Activated gamma-delta T cell treated with Interleukin-2 at 50 U/mL for 16 hours (primary cell): ENCODE results near the gene MYEOV.

ENCODE experiments used
- DNase-seq: peaks from one replicate; pipeline ENCODE4 v3.0.0-alpha.2; 2020

MYEOV gene

DNA sequence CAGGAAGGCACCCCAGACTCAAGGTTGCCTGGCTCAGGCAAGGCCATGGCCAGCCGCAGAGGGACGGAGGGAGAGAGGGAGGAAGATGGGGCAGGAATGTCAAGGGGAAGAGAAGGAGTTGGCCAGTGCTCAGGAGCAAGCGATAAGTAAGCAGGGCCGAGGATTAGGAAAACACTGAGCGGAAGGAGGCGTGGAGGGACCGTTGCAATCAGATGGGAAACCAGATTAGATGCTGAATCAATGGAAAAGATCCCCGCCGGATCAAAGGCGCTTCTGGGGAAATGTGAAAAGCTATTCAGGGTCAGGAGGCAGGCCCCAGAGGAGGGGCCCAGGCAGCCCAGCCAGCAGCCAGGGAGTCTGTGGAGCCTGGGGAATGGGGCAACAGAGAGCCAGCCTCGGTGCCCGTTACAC, 26.6 kb upstream of the MYEOV start:
- DNase-seq, result no peak

DNA sequence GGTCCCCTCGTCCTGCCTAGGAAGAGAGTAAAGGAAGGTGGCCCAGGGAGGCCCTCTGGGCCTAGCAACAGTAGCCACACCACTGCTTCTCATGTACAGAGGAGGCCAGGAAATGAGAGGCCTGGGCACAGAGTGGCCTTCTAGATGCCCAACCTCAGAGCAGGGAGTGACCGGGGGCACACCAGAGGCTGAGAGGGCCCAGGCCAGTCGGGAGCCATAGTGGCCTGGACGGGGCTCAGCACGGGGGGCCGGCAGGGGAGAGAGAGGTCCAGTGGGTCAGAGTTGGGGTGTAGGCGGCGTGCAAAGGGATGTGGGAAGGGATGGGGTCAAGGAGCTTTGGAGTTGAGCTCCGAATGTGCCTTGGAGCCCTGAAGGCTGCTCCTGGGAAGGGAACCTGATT, 25.0 kb upstream of the MYEOV start:
- DNase-seq, result no peak

DNA sequence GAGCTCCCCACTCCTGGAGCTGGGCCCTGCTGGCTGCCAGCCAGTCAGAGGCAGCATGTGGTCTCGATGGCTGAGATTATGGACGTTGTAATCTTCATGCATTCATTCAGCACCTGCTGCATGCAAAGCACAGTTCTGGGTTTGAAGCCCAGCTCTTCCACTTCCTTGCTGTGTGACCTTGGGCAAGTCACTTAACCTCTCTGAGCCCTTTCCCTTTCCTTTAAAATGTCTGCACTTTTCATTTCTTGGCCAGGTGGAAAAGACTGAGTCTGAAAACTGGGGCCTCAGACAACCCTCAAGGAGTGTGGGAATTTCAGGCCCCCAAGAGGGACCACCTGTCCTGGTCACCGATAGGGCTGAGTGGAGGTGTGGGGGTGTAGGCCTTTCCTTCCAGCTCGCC, 24.6 kb upstream of the MYEOV start:
- no peak for DNase-seq

DNA sequence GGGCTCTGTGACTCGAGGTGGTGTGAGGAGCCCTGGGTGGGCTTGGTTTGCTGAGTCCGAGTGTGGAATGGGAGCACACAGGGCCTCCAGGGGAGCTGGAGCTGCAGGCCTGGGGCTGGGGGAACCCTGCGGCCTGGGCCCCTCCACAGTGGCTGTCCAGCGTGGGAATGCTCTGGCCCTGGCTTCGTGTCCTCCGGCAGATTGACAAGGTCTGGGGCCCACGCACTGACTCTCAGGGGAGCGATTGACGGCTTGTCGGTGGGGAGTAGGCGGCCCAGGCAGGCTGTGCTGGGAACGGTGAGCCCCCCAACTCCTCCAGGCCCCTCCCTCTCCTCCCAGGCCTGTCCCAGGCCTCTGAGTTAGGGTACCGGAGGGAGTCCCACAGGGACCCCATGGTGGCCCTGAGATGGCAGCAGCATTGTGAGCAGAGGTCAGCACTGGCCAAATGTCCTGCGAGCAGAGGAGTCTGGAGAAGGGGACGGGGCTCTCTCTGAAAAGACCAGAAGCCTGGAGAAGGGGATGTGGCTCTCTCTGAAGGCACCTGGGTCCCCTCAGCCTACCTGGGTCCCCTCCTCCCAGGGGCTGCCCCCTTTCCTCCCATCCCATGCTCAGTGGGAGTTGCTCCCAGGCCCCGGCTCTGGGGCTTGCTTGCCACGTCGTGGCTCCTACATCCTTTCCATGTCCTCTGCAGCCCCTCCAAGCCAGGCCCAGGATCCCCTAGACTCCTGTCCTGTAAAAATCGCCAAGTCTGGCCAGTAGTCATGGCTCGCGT, 23.8 kb upstream of the MYEOV start:
- no peak for DNase-seq

DNA sequence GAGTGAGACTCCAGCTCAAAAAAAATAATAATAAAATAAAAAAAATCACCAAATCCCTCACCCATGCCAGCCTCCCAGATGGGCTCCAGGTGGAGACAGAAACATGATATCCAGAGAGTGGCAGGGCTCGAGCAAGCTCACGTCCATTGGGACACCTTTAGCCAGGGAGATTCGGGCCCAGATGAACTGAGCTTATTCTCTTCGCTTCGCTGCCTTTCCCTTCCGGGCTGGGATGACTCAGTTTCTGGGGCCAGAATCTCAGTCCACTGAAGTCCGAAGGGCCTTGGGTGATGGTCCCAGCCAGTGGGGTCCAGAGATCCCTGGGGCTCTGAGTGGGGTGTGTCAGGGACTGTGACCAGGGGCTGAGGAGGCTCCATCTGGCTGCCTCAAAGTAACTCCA, 23.0 kb upstream of the MYEOV start:
- DNase-seq, result no peak

DNA sequence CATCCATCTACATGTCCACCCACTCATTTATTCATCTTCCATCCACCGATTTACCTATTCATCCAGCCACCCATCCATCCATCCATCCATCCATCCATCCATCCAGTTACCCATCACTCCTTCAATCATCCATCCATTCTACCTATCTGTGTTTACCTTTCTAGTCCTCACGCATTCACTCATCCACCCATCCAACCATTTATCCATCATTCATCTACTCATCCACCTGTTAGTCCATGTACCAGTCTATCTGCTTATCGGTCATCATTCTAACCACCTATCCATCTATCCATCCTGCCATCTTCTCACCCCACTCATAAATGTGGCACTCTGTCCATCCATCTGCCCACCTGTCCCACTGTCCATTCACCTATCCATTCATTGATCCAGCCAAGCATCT, 21.9 kb upstream of the MYEOV start:
- no peak for DNase-seq

DNA sequence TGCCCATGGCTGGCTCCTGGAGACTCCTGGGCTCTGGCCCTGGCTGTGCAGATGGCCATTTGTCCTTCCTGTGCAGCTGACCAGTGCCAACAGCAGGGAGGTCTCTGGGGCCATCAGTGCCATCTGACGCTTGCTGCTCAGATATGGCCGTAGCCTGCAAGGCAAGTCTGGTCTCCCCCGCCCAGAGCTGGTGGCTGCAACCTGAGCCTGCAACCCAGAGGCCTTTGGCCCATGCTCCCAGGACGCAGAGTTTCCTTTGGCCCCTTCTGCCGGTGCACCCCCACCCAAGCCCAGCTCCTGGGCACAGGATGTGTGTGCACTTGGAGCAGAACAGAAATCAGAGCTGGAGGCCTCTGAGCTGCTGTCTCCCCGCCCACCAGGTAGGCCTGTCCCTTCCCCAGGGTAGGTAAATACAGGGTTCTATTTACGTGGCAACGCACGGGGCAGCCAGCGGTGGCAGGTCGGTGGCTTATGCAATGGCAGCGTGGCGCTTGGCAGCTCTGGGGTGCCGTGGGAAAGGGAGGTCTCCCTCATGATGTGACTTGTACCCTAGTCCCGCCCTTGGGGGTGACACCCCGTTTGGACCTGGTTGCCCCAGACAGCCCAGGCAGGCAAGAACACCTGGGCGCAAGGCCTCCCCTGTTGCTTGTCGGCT, 21.0 kb upstream of the MYEOV start:
- DNase-seq, result no peak

DNA sequence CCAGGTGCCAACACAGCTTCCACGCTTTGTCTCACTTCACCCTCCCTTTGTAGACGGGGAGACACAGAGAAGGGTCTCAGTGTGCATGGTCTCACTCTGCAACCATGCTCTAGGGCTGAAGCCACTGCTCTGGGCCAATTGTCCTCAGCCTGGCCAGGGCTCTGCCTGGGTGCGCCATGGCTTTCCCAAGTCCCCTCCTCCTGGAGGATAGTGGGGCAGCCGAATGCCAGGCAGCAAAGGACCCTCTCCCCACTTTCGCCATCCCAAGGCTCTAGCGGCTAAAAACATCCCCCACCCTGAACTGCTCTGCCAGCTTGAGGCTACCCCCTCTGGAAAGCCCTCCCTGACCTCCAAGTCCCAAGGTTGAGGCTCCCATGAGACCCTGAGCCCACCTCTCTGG, 20.4 kb upstream of the MYEOV start:
- no peak for DNase-seq

DNA sequence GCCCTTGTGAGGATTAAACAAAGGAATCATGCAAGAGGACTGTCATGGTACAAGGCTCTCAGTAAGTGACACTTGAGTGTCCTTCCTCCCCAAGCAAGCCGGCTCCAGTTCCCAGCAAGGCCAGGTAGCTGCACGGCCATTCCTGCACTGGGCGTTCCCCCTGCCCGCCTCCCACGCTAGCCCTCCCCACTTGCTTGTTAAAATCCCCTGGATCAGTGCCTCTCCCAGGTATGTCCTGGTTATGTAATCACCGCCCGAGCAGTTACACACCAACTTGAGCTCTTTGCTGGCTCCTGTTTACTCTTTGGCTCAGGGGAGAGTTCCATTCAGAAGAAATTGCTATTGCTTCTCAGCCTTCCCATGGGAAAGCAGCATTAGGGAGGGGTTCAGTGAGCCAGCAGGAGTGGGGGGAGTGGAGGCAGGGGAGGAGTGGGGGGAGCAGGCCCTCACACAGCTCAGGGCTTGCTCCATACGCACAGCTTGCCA, 19.4 kb upstream of the MYEOV start:
- DNase-seq, result no peak

DNA sequence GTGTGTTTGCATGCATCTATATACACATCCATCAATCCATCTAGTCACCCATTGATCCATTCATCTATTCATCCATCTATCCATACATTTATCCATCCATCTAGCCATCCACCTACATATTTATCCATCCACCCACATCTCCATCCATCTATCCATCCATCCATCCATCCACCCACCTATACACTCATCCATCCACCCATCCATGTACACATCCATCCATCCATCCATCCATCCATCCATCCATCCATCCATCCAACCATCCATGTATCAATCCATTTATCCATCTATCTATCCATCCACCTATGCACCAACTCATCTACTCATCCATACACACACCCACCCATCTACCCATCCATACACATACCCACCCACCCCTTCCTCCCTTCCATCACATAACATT, 18.8 kb upstream of the MYEOV start:
- no peak for DNase-seq

DNA sequence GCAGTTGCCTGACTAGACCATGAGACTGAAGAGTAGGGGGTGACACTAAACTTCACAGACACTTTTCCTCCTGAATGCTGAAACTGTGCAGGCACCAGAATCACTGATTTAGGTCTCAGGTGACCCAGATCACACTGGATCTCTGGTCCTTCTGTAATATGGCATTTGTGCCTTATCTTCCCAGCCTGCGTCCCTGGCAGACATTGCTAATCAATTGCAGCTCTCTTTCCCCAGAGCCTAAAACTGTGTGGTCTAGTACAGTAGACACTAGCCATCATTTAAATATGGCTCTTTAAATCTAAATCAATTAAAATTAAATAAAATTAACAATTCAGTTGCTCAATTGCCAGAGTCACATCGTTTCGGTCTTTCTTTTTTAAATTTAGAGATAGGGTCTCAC, 17.8 kb upstream of the MYEOV start:
- DNase-seq, result no peak

DNA sequence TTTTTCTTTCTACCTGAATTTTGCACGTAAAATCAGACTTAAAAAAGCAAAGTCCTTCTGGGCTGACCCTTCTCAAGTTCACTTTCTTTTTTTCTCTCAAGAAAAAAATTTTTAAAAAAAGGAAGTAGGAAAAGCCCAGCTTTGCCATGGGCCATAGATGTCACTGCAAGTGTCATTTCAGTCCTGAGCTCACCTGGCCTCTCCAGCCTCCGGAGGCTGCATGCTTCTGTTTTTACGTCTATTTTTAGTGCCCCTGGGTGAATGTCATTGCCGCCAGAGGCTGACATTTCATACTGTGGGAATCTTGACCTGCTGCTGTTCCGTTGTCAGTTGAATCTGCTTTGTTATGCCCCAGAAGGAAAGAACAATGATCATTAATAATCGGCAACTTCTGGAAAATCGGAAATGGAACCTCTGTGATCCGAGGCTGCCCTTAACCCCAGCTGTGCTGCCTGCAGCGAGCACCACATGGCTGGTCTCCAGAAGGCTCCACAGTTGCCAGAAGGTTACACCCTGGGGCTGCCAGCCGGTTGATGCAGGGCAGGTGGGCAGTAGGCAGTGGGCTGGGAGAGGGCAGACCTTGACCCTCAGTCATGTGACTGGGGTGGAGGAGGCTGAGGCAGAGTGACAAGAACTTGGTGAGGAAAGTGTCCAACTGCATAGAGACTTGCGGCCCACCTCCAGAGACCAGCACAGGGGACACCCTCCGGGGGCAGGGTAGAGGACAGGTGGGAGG, 16.7 kb upstream of the MYEOV start:
- no peak for DNase-seq

DNA sequence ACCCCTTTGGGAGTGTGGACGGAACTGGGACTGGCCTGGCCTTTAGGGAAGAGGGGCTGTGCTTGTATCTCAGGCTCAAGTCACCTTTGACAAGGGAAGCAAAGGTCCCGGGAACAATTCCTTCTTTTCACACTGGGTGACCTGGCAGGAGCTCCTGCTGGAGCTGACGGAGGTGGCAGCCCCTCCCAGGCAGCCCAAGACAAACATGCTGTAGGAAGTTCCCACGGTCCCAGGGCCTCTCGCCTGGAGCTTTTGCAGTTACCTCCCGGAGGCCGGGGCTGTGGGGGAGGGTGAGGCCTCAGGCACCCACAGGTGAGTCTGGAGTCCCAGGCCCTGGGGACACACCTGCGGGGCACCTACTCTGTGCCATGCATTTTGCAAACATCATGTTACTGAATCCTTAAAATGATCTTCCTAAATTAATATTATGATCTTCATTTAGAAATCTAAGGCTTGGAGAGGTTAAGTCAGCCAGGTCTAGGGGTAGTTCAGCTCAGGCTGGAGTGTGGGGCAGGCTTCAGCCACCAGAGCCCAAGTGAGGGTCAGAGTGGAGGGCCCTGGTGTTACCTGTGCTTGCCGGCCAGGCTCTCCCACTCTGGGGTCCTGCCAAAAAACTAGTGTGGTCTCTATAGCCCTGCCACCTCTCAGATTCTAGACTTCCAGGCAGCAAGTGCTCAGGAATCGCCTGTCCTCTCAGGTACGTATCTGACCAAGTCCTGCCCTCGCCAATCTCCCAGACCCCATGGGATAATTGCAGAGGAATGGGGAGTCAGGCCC, 15.7 kb upstream of the MYEOV start:
- DNase-seq, result no peak

DNA sequence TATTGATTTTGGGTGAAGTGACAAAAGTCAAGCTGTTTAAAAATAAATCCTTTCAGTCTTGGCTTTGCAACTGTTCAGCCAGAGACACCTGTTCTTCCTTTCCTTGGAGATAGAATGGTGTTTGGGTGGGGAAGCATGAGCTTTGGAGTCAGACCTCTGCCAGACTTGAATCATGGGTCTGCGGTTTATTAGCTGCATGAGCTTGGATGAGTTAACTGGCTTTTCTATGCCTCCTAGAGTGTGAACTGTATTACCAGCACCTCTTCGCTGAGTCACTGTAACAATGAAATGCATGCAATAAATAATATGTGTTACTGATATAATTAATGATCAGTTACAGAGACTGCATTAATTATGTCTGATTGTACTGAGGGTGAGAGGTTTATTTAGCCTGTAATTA, 13.5 kb upstream of the MYEOV start:
- no peak for DNase-seq

DNA sequence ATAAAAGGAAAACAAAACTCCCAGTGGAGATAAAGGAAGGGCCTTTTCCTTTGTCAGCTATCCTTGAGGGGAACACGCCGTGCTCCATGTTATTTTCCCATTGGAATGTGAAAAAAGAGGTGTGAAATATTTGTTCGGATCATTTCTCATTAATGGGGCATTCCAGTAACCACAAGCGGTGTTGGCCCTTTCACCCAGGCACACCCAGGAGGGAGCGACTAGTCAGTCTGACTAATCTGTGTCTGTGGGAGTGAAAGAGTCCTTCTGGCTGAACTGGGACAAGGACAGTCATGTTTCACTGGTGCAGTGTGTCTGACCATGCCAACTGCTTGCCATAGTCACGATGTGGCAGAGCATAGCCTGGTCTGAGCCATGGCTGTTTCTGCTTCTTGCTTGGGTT, 13.0 kb upstream of the MYEOV start:
- DNase-seq, result no peak

DNA sequence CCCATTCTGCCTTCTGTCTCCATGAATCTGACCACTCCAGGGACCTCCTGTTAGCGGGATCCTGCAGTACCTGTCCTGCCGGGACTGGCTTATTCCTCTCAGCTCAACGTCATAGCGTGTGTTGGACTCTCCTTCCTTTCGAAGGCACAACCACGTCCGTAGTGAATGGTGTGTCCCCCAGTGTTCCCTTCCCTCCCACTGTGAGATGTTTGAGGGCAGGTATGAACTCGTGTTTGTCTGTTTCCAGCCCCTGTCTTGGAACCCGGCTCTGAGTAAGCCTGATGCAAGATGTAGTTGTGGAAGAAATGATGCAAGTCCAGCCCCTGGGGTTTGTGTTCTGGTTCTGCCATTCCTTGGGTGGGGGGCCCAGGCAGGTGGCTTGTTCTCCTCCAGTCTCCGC, 10.5 kb upstream of the MYEOV start:
- no peak for DNase-seq

DNA sequence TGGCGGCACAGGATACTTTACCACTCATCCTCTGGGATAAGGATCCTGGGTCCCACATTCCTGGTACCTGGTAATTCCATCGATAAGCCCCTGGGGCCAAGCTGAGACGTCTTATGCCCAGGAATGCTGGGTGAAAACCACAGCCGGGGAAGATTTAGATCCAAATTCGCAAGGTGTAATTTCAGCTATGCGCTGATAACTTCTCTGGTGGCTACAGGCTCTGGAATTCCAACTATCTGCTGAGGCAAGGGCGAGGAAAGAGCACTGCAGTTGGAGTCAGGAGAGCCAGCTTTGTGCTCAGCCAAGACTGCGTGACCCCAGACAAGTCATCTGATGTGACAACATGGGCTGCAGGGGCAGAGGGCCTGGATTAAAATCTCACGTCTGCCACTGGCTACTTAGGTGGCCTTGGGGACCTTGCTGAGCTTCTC, 9.9 kb upstream of the MYEOV start:
- DNase-seq, result no peak

DNA sequence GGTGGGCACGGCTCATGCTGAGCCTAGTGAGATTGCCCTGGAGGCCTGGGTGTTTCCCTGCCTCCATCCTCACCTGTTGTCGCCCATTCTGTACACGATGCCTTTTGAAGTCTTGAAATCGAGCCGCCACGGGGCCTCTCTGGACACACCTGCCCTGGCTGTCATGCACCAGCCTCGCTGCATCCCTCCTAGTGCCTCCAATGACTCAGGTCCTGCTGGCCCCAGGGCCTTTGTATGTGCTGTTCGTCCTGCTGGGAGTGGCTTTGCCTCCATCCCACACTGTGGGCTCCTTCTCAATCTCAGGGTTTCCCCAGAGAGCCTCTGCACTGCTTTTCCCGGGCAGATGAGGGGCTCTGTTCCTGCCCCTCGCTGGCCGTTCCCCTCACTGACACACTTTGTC, 8.9 kb upstream of the MYEOV start:
- DNase-seq, result no peak

DNA sequence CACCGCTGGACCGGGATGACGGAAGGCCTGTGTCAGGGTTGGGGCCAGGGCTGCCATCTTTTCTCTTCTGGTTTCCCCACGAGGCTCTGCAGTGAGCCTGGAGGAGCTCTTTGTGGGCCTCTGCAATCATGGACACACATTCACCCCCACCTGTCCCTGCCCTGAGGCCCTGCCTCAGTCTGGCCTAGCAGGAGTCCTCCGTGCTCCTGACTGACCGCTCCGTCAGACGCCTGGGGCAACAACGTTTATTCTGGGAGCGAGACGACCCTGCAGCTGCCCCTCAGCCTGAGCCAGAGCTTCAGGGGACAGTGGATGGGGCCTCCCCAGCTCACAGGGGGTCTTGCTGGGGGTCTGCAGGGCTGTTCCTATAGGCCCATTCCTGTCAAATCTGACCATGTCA, 8.2 kb upstream of the MYEOV start:
- DNase-seq, result no peak

DNA sequence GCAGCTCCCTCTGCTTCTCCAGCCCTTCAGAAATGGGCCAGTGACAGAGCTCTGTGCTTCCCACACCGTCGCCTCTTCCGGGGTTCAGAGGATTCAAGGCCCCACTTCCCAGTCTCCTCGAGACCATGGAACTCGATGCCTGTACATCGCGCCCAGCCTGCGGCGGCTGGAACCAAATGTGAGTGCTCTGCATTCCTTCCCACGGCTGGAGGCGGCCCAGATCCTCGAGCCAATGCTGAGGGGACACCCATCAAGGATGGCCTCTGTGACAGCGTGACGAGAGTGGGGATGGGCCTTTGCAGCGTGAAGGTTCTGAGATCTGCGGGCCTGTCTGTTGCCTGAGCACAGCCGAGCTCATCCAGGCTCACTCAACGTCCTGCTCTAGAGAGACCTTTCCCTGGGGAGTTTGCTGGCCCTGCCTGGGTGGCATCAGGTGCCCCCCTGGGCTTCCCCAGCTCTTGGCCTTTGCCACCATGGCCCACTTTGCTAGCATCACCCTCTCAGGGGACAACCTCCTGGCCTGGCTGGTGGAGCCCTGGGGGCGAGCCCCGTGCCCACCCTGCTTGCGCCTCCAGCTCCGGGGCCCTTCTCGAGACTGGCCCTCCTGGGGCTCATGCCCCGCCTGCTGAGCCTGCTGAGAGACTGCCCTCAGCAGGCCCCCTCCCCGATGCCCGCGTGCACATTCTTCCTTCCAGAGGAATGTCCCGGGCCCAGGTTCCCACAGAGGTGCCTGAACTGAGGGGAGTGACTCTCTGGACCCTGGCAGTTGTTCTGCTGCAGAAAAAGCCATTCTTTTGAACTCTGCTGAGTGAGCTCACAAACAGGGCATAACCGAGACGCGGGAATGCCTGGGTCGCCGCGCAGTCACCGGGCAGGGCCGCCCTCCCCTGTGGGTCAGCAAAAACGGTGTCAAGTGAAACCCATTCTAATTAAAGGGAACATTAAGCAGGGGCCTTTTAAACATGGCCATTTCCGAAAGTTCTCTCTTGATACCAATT, 7.3 kb upstream of the MYEOV start:
- DNase-seq, result no peak

DNA sequence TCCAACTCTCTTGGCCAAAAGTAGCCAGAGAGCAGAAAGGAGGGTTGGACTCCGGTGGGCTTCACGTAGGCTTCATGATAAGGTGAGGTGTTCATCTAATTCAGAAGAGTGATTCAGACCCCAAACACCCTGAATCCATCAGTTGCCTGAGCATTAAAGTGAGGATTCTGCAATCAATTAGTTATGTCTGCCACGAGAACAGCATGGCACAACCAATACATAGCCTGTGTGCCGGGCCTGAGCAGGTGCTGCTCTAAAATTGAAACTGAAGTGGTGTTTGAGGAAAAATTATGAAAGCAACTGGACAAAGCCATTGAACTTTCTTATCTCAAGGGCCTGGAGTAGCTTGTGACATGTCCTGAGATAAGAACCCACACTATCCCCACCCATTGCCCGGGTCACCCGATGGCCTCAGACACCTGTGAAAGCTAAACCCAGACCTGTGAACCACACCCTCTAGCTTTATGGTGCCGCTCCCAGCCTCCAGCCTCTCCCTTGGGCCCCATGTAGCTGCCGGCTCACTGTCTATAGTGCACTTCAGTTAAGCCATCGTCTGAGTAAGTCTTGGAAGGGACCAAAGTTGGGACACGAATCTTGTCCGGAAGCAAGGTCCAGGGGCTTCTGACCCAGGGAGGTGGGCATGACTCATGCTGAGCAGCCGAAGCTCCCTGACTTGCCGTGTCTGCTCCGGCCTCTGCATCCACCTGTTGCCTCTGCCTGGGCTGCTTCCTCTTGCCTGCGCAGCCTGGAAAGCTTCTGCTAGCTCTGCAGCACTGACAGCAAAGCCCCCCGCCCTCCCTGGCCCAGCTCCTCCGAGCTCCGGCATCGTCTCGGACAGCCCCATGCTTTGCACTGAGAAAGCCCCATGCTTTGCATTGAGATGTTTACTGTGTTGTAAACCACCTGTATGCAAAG, 5.7 kb upstream of the MYEOV start:
- no peak for DNase-seq
